PFSK-1 (cell line): ENCODE results near the gene SRGAP3.

ENCODE experiments used
- POLR2AphosphoS5 ChIP-seq: IDR thresholded peaks from 2 replicates; pipeline ENCODE4 v1.6.1; 2012; ENCODE audit warnings: low read depth, mild to moderate bottlenecking, control low read depth, low read length, moderate library complexity
- REST ChIP-seq, 2 experiments: IDR thresholded peaks; 2 replicates each; pipeline versions ENCODE4 v1.6.1 to v1.8.0; 2011 to 2012; ENCODE audit warnings: low read depth in 2 of 2, low read length in 2 of 2, control low read depth in 1 of 2, inconsistent platforms in 1 of 2, mild to moderate bottlenecking in 1 of 2, moderate library complexity in 1 of 2; ENCODE audit not compliant: insufficient read depth in 1 of 2

GRCh38 chr3:8964436-8965370 lies 284.7 kb downstream of the SRGAP3 start:
- TF ChIP-seq POLR2AphosphoS5 (no peak), REST (IDR thresholded peaks at IDR 0.05; ENCODE audit: insufficient read depth in 1 of 2, low read depth in 2 of 2, low read length in 2 of 2) (no peak)
